ENCODE results near the gene SESN3.

DNA sequence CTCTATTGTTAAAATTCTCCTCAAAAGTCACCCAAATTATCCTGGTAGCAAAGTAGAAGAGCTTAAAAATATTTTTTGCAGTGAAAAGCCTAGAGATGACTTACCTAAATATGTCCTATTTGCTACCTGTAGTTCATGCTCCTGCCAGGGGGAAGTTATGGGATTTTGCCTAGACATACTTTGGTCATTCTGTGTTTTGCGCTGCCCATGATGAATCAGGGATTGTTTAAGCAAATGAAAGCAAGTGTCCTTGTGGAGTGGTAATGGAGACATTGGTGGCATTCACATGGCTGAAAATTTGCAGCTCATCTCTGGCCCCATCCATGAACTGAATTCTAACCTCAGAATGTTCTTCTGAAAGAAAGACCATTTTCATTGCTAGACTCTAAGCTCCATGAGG lies 14.6 kb upstream of the SESN3 start:
- TF ChIP-seq, protein P1, sequence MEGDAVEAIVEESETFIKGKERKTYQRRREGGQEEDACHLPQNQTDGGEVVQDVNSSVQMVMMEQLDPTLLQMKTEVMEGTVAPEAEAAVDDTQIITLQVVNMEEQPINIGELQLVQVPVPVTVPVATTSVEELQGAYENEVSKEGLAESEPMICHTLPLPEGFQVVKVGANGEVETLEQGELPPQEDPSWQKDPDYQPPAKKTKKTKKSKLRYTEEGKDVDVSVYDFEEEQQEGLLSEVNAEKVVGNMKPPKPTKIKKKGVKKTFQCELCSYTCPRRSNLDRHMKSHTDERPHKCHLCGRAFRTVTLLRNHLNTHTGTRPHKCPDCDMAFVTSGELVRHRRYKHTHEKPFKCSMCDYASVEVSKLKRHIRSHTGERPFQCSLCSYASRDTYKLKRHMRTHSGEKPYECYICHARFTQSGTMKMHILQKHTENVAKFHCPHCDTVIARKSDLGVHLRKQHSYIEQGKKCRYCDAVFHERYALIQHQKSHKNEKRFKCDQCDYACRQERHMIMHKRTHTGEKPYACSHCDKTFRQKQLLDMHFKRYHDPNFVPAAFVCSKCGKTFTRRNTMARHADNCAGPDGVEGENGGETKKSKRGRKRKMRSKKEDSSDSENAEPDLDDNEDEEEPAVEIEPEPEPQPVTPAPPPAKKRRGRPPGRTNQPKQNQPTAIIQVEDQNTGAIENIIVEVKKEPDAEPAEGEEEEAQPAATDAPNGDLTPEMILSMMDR (IDR thresholded peaks at IDR 0.05): no peak
- TF ChIP-seq POLR2AphosphoS5 (IDR thresholded peaks at IDR 0.05): no peak
- TF ChIP-seq POLR2A (IDR thresholded peaks at IDR 0.05): no peak
